GM18873 (cell line): Measurements from ENCODE around the gene ABHD5.

Experiments
- ATAC-seq: cut with Tn5 transposase; IDR thresholded peaks from one replicate; pipeline ENCODE4 v1.9.1; 2021; ENCODE audit warnings: mild to moderate bottlenecking, moderate library complexity, moderate number of reproducible peaks; ENCODE audit not compliant: unreplicated experiment, low FRiP score

ABHD5 gene

GRCh38 chr3:43753741-43754715 is 63.3 kb downstream of the ABHD5 start:
- no peak for ATAC-seq

- no peak for ATAC-seq
Observed at GRCh38 chr3:43755516-43756200, 64.9 kb downstream of the ABHD5 start.

GRCh38 chr3:43757666-43758321 is 67.1 kb downstream of the ABHD5 start:
- ATAC-seq: no peak

- no peak for ATAC-seq
Observed at GRCh38 chr3:43758592-43759225, 68.0 kb downstream of the ABHD5 start.

- no peak for ATAC-seq
Observed at GRCh38 chr3:43759297-43759782, 68.6 kb downstream of the ABHD5 start.

- ATAC-seq: no peak
Observed at GRCh38 chr3:43759938-43760337, 69.2 kb downstream of the ABHD5 start.

- ATAC-seq: no peak
Observed at GRCh38 chr3:43760938-43761337, 70.2 kb downstream of the ABHD5 start.

- ATAC-seq: no peak
Observed at GRCh38 chr3:43762451-43762850, 71.7 kb downstream of the ABHD5 start.

- no peak for ATAC-seq
Observed at GRCh38 chr3:43764056-43764455, 73.3 kb downstream of the ABHD5 start.

GRCh38 chr3:43764471-43764870 is 73.7 kb downstream of the ABHD5 start:
- no peak for ATAC-seq

GRCh38 chr3:43765521-43765971 is 74.8 kb downstream of the ABHD5 start:
- no peak for ATAC-seq

GRCh38 chr3:43766672-43767465 is 76.1 kb downstream of the ABHD5 start:
- ATAC-seq: no peak

- ATAC-seq: no peak
Observed at GRCh38 chr3:43768381-43768973, 77.7 kb downstream of the ABHD5 start.

GRCh38 chr3:43769097-43769884 is 78.6 kb downstream of the ABHD5 start:
- no peak for ATAC-seq

- ATAC-seq: no peak
Observed at GRCh38 chr3:43769885-43770425, 79.2 kb downstream of the ABHD5 start.

- ATAC-seq: no peak
Observed at GRCh38 chr3:43770426-43771103, 79.8 kb downstream of the ABHD5 start.

- no peak for ATAC-seq
Observed at GRCh38 chr3:43771610-43772009, 80.9 kb downstream of the ABHD5 start.
